H9 (cell line): Measurements from ENCODE around the gene TOMM7. TPM values are rescaled to one million over a fixed set of nuclear protein-coding genes. Genes with fewer than 3 reads are reported as not detected.

Experiments used
- DNase-seq: peaks from one replicate; pipeline ENCODE4 v3.0.0-alpha.2; 2017
- H2AFZ ChIP-seq: one replicate; pipeline ENCODE4 v1.6.1; 2013; ENCODE audit warnings: mild to moderate bottlenecking, low read length, control low read depth, moderate library complexity
- H2AK5ac ChIP-seq: 2 replicates; pipeline ENCODE4 v1.6.1; 2013; ENCODE audit warnings: low read length, control low read depth, mixed read lengths; ENCODE audit not compliant: insufficient read length
- H2BK120ac ChIP-seq: one replicate; pipeline ENCODE4 v1.6.1; 2013; ENCODE audit warnings: low read depth, mild to moderate bottlenecking, low read length, control low read depth, inconsistent platforms; ENCODE audit not compliant: poor library complexity, severe bottlenecking
- H2BK12ac ChIP-seq: 2 replicates; pipeline ENCODE4 v1.6.1; 2013; ENCODE audit warnings: low read length, control low read depth, mixed read lengths, low read depth; ENCODE audit not compliant: insufficient read length
- H2BK15ac ChIP-seq: 2 replicates; pipeline ENCODE4 v1.6.1; 2013; ENCODE audit warnings: low read depth, low read length, control low read depth
- H2BK20ac ChIP-seq: one replicate; pipeline ENCODE4 v1.6.1; 2013; ENCODE audit warnings: low read depth, mild to moderate bottlenecking, low read length, control low read depth, inconsistent platforms; ENCODE audit not compliant: poor library complexity, severe bottlenecking
- H2BK5ac ChIP-seq: 2 replicates; pipeline ENCODE4 v1.6.1; 2013; ENCODE audit warnings: low read length, control low read depth, mixed read lengths; ENCODE audit not compliant: insufficient read length
- H3K14ac ChIP-seq: 2 replicates; pipeline ENCODE4 v1.6.1; 2013; ENCODE audit warnings: low read length, control low read depth; ENCODE audit not compliant: insufficient read depth
- H3K18ac ChIP-seq: 2 replicates; pipeline ENCODE4 v1.6.1; 2013; ENCODE audit warnings: low read depth, mild to moderate bottlenecking, mixed read lengths, low read length, control low read depth; ENCODE audit not compliant: insufficient read length
- H3K23ac ChIP-seq: 2 replicates; pipeline ENCODE4 v1.6.1; 2013; ENCODE audit warnings: low read length, control low read depth, mixed read lengths, low read depth; ENCODE audit not compliant: insufficient read length
- H3K23me2 ChIP-seq: 2 replicates; pipeline ENCODE4 v1.6.1; 2013; ENCODE audit warnings: low read depth, mild to moderate bottlenecking, mixed read lengths, low read length, control low read depth; ENCODE audit not compliant: insufficient read length, poor library complexity, severe bottlenecking
- H3K27ac ChIP-seq: 2 replicates; pipeline ENCODE4 v1.5.1; 2013; ENCODE audit warnings: low read length, control low read depth, mixed read lengths, low read depth; ENCODE audit not compliant: insufficient read length
- H3K27me3 ChIP-seq: 2 replicates; pipeline ENCODE4 v1.6.1; 2013; ENCODE audit warnings: low read length, control low read depth, inconsistent platforms; ENCODE audit not compliant: insufficient read depth
- H3K4ac ChIP-seq: 2 replicates; pipeline ENCODE4 v1.6.1; 2013; ENCODE audit warnings: low read depth, mild to moderate bottlenecking, control low read depth, inconsistent platforms, low read length, moderate library complexity
- H3K4me1 ChIP-seq: 2 replicates; pipeline ENCODE4 v1.6.1; 2013; ENCODE audit warnings: low read length, control low read depth, inconsistent platforms; ENCODE audit not compliant: insufficient read depth
- H3K4me2 ChIP-seq: 2 replicates; pipeline ENCODE4 v1.6.1; 2013; ENCODE audit warnings: low read length, control low read depth, mixed read lengths; ENCODE audit not compliant: insufficient read length, insufficient read depth
- H3K56ac ChIP-seq: 2 replicates; pipeline ENCODE4 v1.6.1; 2013; ENCODE audit warnings: low read depth, mild to moderate bottlenecking, mixed read lengths, low read length, control low read depth; ENCODE audit not compliant: insufficient read length
- H3K79me1 ChIP-seq: 2 replicates; pipeline ENCODE4 v1.6.1; 2013; ENCODE audit warnings: low read depth, mild to moderate bottlenecking, moderate library complexity, low read length, control low read depth, inconsistent platforms; ENCODE audit not compliant: insufficient read depth, poor library complexity, severe bottlenecking
- H3K79me2 ChIP-seq: 2 replicates; pipeline ENCODE4 v1.6.1; 2013; ENCODE audit warnings: low read length, control low read depth, inconsistent platforms; ENCODE audit not compliant: insufficient read depth
- H3K9ac ChIP-seq: 2 replicates; pipeline ENCODE4 v1.6.1; 2013; ENCODE audit warnings: low read length, control low read depth, mixed read lengths; ENCODE audit not compliant: insufficient read length; ENCODE audit errors: extremely low read depth
- H3K9me3 ChIP-seq: one replicate; pipeline ENCODE4 v1.6.1; 2013; ENCODE audit warnings: low read depth, low read length, inconsistent platforms; ENCODE audit not compliant: control insufficient read depth
- H3T11ph ChIP-seq: one replicate; pipeline ENCODE4 v1.6.1; 2013; ENCODE audit warnings: mild to moderate bottlenecking, low read length, control low read depth, inconsistent platforms
- H4K20me1 ChIP-seq: one replicate; pipeline ENCODE4 v1.6.1; 2013; ENCODE audit not compliant: control insufficient read depth, insufficient read length, insufficient read depth
- H4K5ac ChIP-seq: 2 replicates; pipeline ENCODE4 v1.6.1; 2013; ENCODE audit warnings: low read depth, mild to moderate bottlenecking, mixed read lengths, low read length, control low read depth; ENCODE audit not compliant: insufficient read length
- H4K8ac ChIP-seq: replicated peaks from 2 replicates; pipeline ENCODE4 v1.6.1; 2013; ENCODE audit warnings: low read length, control low read depth, mixed read lengths, low read depth; ENCODE audit not compliant: insufficient read length
- H4K91ac ChIP-seq: 2 replicates; pipeline ENCODE4 v1.6.1; 2013; ENCODE audit warnings: low read depth, mild to moderate bottlenecking, moderate library complexity, mixed read lengths, low read length, control low read depth; ENCODE audit not compliant: insufficient read length
- H3K27ac Mint-ChIP-seq, 3 experiments: 2 replicates in 2 of 3; 3 replicates in 1 of 3; pipeline ENCODE4 v1.8.0; 2020 to 2021; ENCODE audit warnings: mixed read lengths in 3 of 3, mild to moderate bottlenecking in 1 of 3, moderate library complexity in 1 of 3
- H3K27me3 Mint-ChIP-seq: 2 replicates; pipeline ENCODE4 v1.8.0; 2021; ENCODE audit warnings: low read depth, mild to moderate bottlenecking, moderate library complexity, mixed read lengths
- H3K36me3 Mint-ChIP-seq, 3 experiments: 2 replicates in 2 of 3; 3 replicates in 1 of 3; pipeline ENCODE4 v1.8.0; 2020 to 2021; ENCODE audit warnings: low read depth in 3 of 3, mixed read lengths in 3 of 3; ENCODE audit not compliant: insufficient read depth in 1 of 3
- H3K4me1 Mint-ChIP-seq, 2 experiments: 2 replicates each; pipeline ENCODE4 v1.8.0; 2020; ENCODE audit warnings: mixed read lengths in 2 of 2
- H3K4me3 Mint-ChIP-seq, 2 experiments: 2 replicates in 1 of 2; 3 replicates in 1 of 2; pipeline ENCODE4 v1.8.0; 2020 to 2021; ENCODE audit warnings: mild to moderate bottlenecking in 2 of 2, mixed read lengths in 2 of 2, moderate library complexity in 1 of 2
- H3K9me3 Mint-ChIP-seq, 2 experiments: 2 replicates in 1 of 2; 3 replicates in 1 of 2; pipeline ENCODE4 v1.8.0; 2020; ENCODE audit warnings: mild to moderate bottlenecking in 2 of 2, mixed read lengths in 2 of 2, moderate library complexity in 1 of 2
- CTCF ChIP-seq: fragments of 200-600 bp; sonication (generic); conservative IDR thresholded peaks from 3 replicates; pipeline ENCODE4 v1.8.0; 2021; ENCODE audit warnings: antibody characterized with exemption, mild to moderate bottlenecking
- WGBS: extraction: QIAGEN DNeasy Blood & Tissue Kit; methylation state at CpG from one replicate; pipeline ENCODE4 v1.1.7; 2013; ENCODE audit warnings: missing lambda C conversion rate, low lambda C conversion rate, mixed read lengths; ENCODE audit not compliant: insufficient read length; ENCODE audit errors: extremely low coverage; 5-methylcytosine and 5-hydroxymethylcytosine counted together
- total RNA-seq: library from RNA; stranded (reverse); gene quantifications from 2 replicates; pipeline ENCODE4 v1.2.1, GENCODE V29; 2021

The TOMM7 gene
- total RNA-seq, 1 experiment from 2014 or later: 368 TPM

DNA sequence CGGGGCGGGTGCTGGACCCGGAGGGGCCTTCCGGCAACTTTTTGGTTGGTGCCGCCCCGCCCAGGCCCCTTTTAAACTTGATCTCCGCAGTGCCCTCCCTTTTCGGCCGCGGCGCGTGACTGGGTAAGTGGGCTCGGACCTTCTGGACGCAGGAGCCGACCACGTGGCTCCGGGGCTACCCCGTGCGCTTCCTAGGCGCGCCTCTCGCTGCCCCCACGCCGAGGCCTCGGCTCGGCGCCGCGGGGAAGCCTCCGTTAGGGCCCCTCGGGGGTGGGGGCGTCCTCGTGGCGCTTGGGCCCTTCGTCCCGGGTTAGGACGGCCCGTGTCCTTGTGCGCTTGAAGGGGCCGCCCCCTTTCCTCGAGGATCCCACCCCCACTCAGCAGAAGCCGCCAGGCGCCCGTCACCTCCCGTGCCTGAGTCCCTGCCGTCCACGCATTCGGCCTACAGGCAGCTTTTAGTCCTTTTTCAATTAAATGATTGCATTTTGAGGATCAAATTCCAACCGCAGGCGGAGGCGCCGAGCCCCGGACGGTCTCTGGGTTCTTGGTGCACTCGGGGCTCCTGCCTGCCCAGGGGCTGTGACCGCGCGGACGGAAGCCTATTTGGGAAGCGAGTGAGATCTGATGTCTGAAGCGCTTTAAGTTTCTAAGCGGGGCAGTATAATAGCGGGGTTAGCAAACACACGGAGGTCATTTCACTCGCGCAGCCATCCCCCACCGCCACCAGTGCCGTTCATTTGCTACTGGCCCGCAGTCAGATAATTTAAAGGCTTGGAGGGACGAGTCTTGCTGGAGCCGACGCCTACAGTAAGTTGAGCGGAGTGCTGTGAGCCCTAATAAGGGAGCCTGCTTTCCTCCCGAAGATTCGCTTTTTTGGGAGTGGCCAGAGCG is 31.8 kb upstream of the TOMM7 start:
- H2BK120ac ChIP-seq: peak overlapping the region; percentile 74
- no peak overlapping the region for H3K27ac ChIP-seq
- no peak overlapping the region for H3K56ac ChIP-seq
- H3K27me3 Mint-ChIP-seq: peaks cover 3% of the 10 kb centered on the region
- peak overlapping the region; percentile 83 for H4K91ac ChIP-seq
- peak overlapping the region; percentile 63 to 98 (median 93); a peak in 6 of 7 replicates for H3K27ac Mint-ChIP-seq
- no peak overlapping the region for H2AFZ ChIP-seq
- peak overlapping the region; percentile 18; the same call in 1 of the 2 replicates for H3K4ac ChIP-seq
- no peaks in the 10 kb centered on the region for H3K79me1 ChIP-seq
- peak overlapping the region; percentile 88 to 92 for H3K4me3 Mint-ChIP-seq
- peak; percentile 93 for TF ChIP-seq CTCF
- H3K23ac ChIP-seq: no peak overlapping the region
- H3K79me2 ChIP-seq: no peaks in the 10 kb centered on the region
- peaks cover 25 to 38% (median 28%) of the 10 kb centered on the region in 3 experiments for H3K36me3 Mint-ChIP-seq
- no peak overlapping the region for H2BK12ac ChIP-seq
- H4K8ac ChIP-seq: no peak overlapping the region
- H3K27me3 ChIP-seq: no peaks in the 10 kb centered on the region
- no peaks in the 10 kb centered on the region for H3K9me3 Mint-ChIP-seq
- H3K4me2 ChIP-seq: peak overlapping the region; percentile 59
- no CpG with 5 or more reads among the region's 76 CpGs for WGBS
- H2BK20ac ChIP-seq: no peak overlapping the region
- peaks cover 9% of the 10 kb centered on the region; the same call in 1 of the 2 replicates for H3K4me1 ChIP-seq
- H3K23me2 ChIP-seq: peaks cover 13% of the 10 kb centered on the region
- no peak overlapping the region for H2BK15ac ChIP-seq
- H3K9me3 ChIP-seq: no peaks in the 10 kb centered on the region
- peak overlapping the region; percentile 91 for H3K14ac ChIP-seq
- peak overlapping the region; percentile 83 for H3K9ac ChIP-seq
- no peak overlapping the region for H2BK5ac ChIP-seq
- H3K18ac ChIP-seq: peak overlapping the region; percentile 80
- no peaks in the 10 kb centered on the region for H4K20me1 ChIP-seq
- peaks cover 35 to 48% of the 10 kb centered on the region in 2 experiments for H3K4me1 Mint-ChIP-seq
- no peak overlapping the region for H4K5ac ChIP-seq
- no peak overlapping the region for H2AK5ac ChIP-seq
- H3T11ph ChIP-seq: no peak overlapping the region
- DNase-seq: peak; percentile 86
